Measurements from ENCODE around the gene A2M. TPM values are rescaled to one million over a fixed set of nuclear protein-coding genes. Genes with fewer than 3 reads are reported as not detected.

A2M gene
- total and polyA plus RNA-seq, 2 of the 4 experiments (the other 2 are of a cell fraction), result 1.1 to 3.2 TPM

DNA sequence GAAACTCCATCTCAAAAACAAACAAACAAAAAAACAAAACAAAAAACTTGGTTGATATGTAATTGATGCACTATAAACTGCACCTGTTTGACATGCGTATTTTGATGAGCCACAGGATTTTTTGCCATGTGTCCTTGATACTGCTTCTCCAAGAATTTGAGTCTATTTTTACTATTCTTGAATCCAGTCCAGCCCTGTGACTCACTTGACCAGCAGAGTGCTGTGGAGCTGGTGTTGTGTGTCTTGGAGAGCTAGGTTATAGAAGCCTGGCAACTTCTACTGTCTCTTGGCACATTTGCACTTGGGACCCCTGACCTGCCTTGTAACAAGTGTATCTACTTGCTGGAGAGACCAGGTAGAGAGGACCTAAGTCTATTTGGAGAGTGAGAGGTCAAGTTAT lies 74.4 kb downstream of the A2M start:
- TF ChIP-seq BHLHE40 (IDR thresholded peaks at IDR 0.05; ENCODE audit: low read depth, low read length), result no peak
- no peak overlapping the region for H2BK15ac ChIP-seq (ENCODE audit: low read depth, low read length)
- dilution Hi-C loops (cut with HindIII; ENCODE audit: low sequenced_read_pairs, unreplicated experiment) (no loop called here), intact Hi-C loops (cut with micrococcal nuclease) (no loop called here), in situ Hi-C loops (cut with MboI; ENCODE audit: low sequenced_read_pairs) (loop anchor here (10.0 kb wide), 1 partner anchor 387 kb away; no protein-coding TSS in a partner anchor)
- H3K9ac ChIP-seq (ENCODE audit: low read depth, low read length), result no peak overlapping the region
- no peak overlapping the region for H3K27ac ChIP-seq (ENCODE audit: insufficient read depth, low read length)
- H3K14ac ChIP-seq (replicated peaks; ENCODE audit: low read depth, low read length), result no peak overlapping the region
- no peak overlapping the region for H3K4me3 ChIP-seq (ENCODE audit: insufficient read depth, low read depth, low read length)
- H4K5ac ChIP-seq (ENCODE audit: low read depth, low read length), result no peak overlapping the region
- no peak overlapping the region for H3K18ac ChIP-seq (ENCODE audit: low read depth, low read length)
- H2AFZ ChIP-seq (replicated peaks; ENCODE audit: low read length, poor library complexity), result no peak overlapping the region
- no peaks in the 10 kb centered on the region for H3K36me3 ChIP-seq (ENCODE audit: control insufficient read depth, insufficient read depth, low read length)
- no peak overlapping the region for H2BK120ac ChIP-seq (ENCODE audit: low read depth, low read length)
- no peak overlapping the region for H2AK9ac ChIP-seq (replicated peaks; ENCODE audit: low read depth, low read length, poor library complexity)
- WGBS, 2 experiments (ENCODE audit: extremely low coverage in 2 of 2, insufficient read length in 1 of 2), result no CpG with 5 or more reads among the region's 1 CpG
- no peak overlapping the region for H4K91ac ChIP-seq (ENCODE audit: insufficient read depth, low read depth, low read length)
- no peaks in the 10 kb centered on the region for H4K20me1 ChIP-seq (ENCODE audit: insufficient read depth, low read length)
- no peaks in the 10 kb centered on the region for H3K4me1 ChIP-seq (ENCODE audit: control insufficient read depth, insufficient read depth, low read length)
- peak; percentile 17 for DNase-seq
- no peaks in the 10 kb centered on the region for H3K9me3 ChIP-seq (ENCODE audit: control insufficient read depth, insufficient read depth, low read length)
- no peak overlapping the region for H2AK5ac ChIP-seq (ENCODE audit: low read depth, low read length)
- no peaks in the 10 kb centered on the region for H3K79me1 ChIP-seq (ENCODE audit: low read depth in 1 of 2, low read length in 2 of 2)
- no peak overlapping the region for H3K4me2 ChIP-seq (ENCODE audit: low read depth, low read length)
- no peak overlapping the region for H3K23ac ChIP-seq (ENCODE audit: low read depth, low read length)
- no peak overlapping the region for H3K4ac ChIP-seq (ENCODE audit: low read depth, low read length)
- H3K9me1 ChIP-seq (ENCODE audit: insufficient read depth, low read length), result no peaks in the 10 kb centered on the region
- H2BK20ac ChIP-seq (ENCODE audit: low read depth, low read length), result no peak overlapping the region
- POLR2A ChIA-PET (ENCODE audit: unreplicated experiment), result no interaction called here
- H4K8ac ChIP-seq (ENCODE audit: low read depth in 2 of 2, low read length in 2 of 2), result no peak overlapping the region
- no TSS peak for BruUV-seq (replicated peaks)
- no peak for ATAC-seq (ENCODE audit: low read depth)
- H3K56ac ChIP-seq (ENCODE audit: extremely low read depth, insufficient read depth, low read length), result no peak overlapping the region
- no peak overlapping the region for H2BK5ac ChIP-seq (ENCODE audit: low read depth, low read length, poor library complexity, severe bottlenecking)
- CTCF ChIA-PET, result interaction anchor here (1.2 kb wide), 1 partner anchor 151 kb away, joined by 3 read pairs; no protein-coding TSS in a partner anchor
- 0 out of 2 replicates have a peak, but pooled peaks cover 2% of the 10 kb centered on the region for H3K27me3 ChIP-seq (ENCODE audit: control insufficient read depth, insufficient read depth, low read length)
